Measurements from ENCODE around the gene FGGY.

The FGGY gene

DNA sequence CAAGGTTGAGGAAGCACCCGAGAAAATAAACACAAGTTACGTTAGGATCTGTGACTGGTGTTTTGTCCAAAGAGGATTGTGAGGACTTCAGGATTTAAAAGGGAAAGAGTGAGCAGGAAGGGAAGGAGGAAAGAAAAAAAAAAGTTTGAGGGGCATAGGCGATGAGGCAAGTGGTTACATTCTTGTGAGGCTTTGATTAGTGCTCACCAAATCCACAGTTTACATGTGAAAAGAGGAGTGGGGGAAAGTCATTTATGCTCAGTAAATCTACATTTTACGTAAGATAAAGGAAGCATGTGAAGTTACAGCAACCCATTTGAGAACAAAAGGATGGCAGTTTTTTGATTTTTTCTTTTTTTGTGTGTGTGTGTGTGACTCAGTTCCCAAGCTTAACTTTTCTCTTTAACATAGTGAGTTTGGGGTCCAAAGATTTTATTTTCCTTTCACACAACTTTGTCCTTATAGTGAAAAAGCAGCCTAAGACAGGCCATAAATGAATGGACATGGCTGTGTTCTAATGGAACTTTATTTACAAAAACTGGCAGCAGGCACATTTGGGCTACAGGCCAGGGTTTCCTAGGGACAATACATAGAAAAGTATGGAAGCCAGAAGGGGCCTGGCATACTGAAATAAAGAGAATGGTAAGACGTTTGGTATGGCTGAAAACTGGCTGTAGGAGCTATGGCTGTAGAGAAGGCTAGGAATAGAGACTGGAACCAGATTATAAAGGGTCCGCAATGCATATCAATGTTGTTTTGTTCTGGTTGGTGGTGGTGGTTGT lies 121.7 kb downstream of the FGGY start:
- Histone ChIP-seq H3K4me3 (ENCODE audit: low read length) (no peak overlapping the region), H3K9me3 (ENCODE audit: control insufficient read depth, low read length) (no peaks in the 10 kb centered on the region), H3K36me3 (ENCODE audit: control insufficient read depth, insufficient read depth, low read length) (no peaks in the 10 kb centered on the region), H3K4me1 (ENCODE audit: control insufficient read depth, insufficient read depth, low read length) (peaks cover 8% of the 10 kb centered on the region), H3K9ac (ENCODE audit: low read length) (no peak overlapping the region), H3K27me3 (ENCODE audit: control insufficient read depth, insufficient read depth, low read length) (no peaks in the 10 kb centered on the region)

- Histone ChIP-seq H3K4me3 (ENCODE audit: low read length) (no peak overlapping the region), H3K9me3 (ENCODE audit: control insufficient read depth, low read length) (no peaks in the 10 kb centered on the region), H3K9ac (ENCODE audit: low read length) (no peak overlapping the region), H3K36me3 (ENCODE audit: control insufficient read depth, insufficient read depth, low read length) (no peaks in the 10 kb centered on the region), H3K4me1 (ENCODE audit: control insufficient read depth, insufficient read depth, low read length) (peaks cover 4% of the 10 kb centered on the region), H3K27me3 (ENCODE audit: control insufficient read depth, insufficient read depth, low read length) (no peaks in the 10 kb centered on the region)
Observed at GRCh38 chr1:59419361-59420140, 122.7 kb downstream of the FGGY start.

DNA sequence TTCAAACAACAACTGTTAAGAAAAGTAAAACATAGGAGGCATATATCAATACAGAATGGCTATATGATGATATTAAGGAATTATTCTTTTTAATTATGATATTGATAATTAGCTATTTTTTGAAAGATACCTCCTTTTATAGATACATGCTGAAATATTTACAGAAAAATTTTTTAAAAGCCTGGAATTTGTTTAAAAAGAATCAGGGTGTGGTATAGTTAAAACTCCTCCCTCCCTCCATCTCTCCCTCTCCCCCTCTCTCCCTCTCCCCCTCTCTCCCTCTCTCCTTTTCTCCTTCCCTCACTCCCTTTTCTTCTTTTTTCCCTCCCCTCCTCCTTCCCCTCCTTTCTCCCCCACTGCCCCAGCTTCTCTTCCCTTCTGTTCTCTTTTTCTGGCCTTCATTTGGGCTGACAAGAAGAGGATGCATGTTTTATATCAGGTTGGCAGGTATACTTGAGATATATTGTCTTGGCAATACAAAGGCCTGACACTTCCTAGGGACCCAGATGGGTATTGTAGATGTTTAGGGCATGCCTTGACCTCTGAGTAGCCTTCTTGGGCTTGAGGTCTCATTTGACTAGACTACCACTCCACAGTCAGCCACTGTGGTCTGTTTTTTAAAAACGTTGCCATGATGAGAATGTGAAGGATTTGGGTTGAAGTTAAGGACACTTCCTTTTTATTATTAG lies 124.5 kb downstream of the FGGY start:
- Histone ChIP-seq H3K9me3 (ENCODE audit: control insufficient read depth, low read length) (no peaks in the 10 kb centered on the region), H3K36me3 (ENCODE audit: control insufficient read depth, insufficient read depth, low read length) (no peaks in the 10 kb centered on the region), H3K9ac (ENCODE audit: low read length) (no peak overlapping the region), H3K4me3 (ENCODE audit: low read length) (no peak overlapping the region), H3K4me1 (ENCODE audit: control insufficient read depth, insufficient read depth, low read length) (peaks cover 4% of the 10 kb centered on the region), H3K27me3 (ENCODE audit: control insufficient read depth, insufficient read depth, low read length) (no peaks in the 10 kb centered on the region)

- Histone ChIP-seq H3K36me3 (ENCODE audit: control insufficient read depth, insufficient read depth, low read length) (no peaks in the 10 kb centered on the region), H3K9me3 (ENCODE audit: control insufficient read depth, low read length) (no peaks in the 10 kb centered on the region), H3K9ac (ENCODE audit: low read length) (no peak overlapping the region), H3K4me3 (ENCODE audit: low read length) (no peak overlapping the region), H3K4me1 (ENCODE audit: control insufficient read depth, insufficient read depth, low read length) (peaks cover 4% of the 10 kb centered on the region), H3K27me3 (ENCODE audit: control insufficient read depth, insufficient read depth, low read length) (no peaks in the 10 kb centered on the region)
Observed at GRCh38 chr1:59422921-59423575, 126.2 kb downstream of the FGGY start.

GRCh38 chr1:59427155-59427554 lies 130.3 kb downstream of the FGGY start:
- H3K9me3 ChIP-seq (ENCODE audit: control insufficient read depth, low read length) = no peaks in the 10 kb centered on the region
- peaks cover 4% of the 10 kb centered on the region for H3K4me1 ChIP-seq (ENCODE audit: control insufficient read depth, insufficient read depth, low read length)
- H3K9ac ChIP-seq (ENCODE audit: low read length) = no peak overlapping the region
- H3K27me3 ChIP-seq (ENCODE audit: control insufficient read depth, insufficient read depth, low read length) = no peaks in the 10 kb centered on the region
- no peaks in the 10 kb centered on the region for H3K36me3 ChIP-seq (ENCODE audit: control insufficient read depth, insufficient read depth, low read length)
- H3K4me3 ChIP-seq (ENCODE audit: low read length) = no peak overlapping the region

DNA sequence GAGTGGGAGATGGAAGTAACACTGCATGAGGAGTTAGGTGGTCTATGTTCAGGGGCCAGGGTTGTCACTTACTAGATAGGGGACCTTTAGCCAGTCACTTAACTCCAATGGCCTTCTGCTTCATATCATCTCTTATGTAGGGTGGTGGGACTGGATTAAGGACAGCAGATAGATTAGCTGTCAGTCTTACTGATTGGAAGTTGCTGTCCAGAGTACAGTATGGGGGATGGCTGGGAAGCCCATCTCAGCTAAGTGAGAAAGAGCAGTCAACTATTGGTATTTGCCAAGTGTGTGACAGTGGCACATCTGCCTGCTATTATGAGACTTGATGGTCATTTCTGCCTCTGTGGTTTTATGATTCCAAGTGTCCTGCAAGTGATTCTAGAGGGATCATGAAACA lies 130.9 kb downstream of the FGGY start:
- Histone ChIP-seq H3K4me1 (ENCODE audit: control insufficient read depth, insufficient read depth, low read length) (peaks cover 4% of the 10 kb centered on the region), H3K9me3 (ENCODE audit: control insufficient read depth, low read length) (no peaks in the 10 kb centered on the region), H3K4me3 (ENCODE audit: low read length) (no peak overlapping the region), H3K27me3 (ENCODE audit: control insufficient read depth, insufficient read depth, low read length) (no peaks in the 10 kb centered on the region), H3K9ac (ENCODE audit: low read length) (no peak overlapping the region), H3K36me3 (ENCODE audit: control insufficient read depth, insufficient read depth, low read length) (no peaks in the 10 kb centered on the region)

GRCh38 chr1:59428828-59429227 lies 131.9 kb downstream of the FGGY start:
- Histone ChIP-seq H3K4me1 (ENCODE audit: control insufficient read depth, insufficient read depth, low read length) (no peaks in the 10 kb centered on the region), H3K36me3 (ENCODE audit: control insufficient read depth, insufficient read depth, low read length) (no peaks in the 10 kb centered on the region), H3K27me3 (ENCODE audit: control insufficient read depth, insufficient read depth, low read length) (no peaks in the 10 kb centered on the region)

GRCh38 chr1:59429656-59430055 lies 132.8 kb downstream of the FGGY start:
- Histone ChIP-seq H3K9ac (ENCODE audit: low read length) (no peak overlapping the region), H3K4me1 (ENCODE audit: control insufficient read depth, insufficient read depth, low read length) (no peaks in the 10 kb centered on the region), H3K4me3 (ENCODE audit: low read length) (no peak overlapping the region), H3K9me3 (ENCODE audit: control insufficient read depth, low read length) (no peaks in the 10 kb centered on the region), H3K36me3 (ENCODE audit: control insufficient read depth, insufficient read depth, low read length) (no peaks in the 10 kb centered on the region), H3K27me3 (ENCODE audit: control insufficient read depth, insufficient read depth, low read length) (no peaks in the 10 kb centered on the region)

More at GRCh38 chr1:59428828-59429227, 131.9 kb downstream of the FGGY start:
- Histone ChIP-seq H3K9me3 (ENCODE audit: control insufficient read depth, low read length) (no peaks in the 10 kb centered on the region), H3K9ac (ENCODE audit: low read length) (no peak overlapping the region), H3K4me3 (ENCODE audit: low read length) (no peak overlapping the region)

DNA sequence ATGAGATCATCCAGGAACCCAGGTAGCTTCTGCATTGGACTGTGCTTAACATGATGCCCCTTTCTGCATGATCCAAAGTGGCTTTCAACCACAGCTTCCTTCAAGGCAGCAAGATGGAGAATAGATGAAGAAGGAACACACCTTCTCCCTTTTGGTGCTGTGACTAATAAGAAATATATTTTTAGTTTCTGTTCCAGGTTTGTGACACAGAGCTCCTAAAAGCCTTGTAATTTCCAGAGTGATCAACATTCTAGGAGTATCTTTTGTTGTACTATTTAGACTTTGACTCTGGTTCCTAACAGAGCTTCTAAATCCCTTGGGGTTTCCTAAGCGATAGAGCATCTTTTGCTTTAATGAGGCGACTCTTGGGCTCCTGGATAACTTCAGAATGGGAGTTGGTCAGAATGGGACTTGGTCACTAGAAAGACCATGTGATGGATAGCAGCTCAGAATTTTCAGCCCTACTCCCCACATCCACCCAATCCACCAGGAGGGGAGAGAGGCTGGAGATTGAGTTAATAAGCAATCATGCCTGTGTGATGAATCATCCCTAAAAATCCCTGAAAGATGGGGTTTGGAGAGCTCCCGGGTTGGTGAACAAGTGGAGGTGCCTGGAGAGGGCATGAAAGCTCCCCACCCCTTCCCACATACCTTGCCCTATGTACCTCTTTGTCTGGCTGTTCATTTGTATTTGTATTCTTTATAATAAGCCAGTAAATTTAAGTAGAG lies 134.8 kb downstream of the FGGY start:
- Histone ChIP-seq H3K27me3 (ENCODE audit: control insufficient read depth, insufficient read depth, low read length) (no peaks in the 10 kb centered on the region), H3K9ac (ENCODE audit: low read length) (no peak overlapping the region), H3K36me3 (ENCODE audit: control insufficient read depth, insufficient read depth, low read length) (no peaks in the 10 kb centered on the region), H3K4me3 (ENCODE audit: low read length) (no peak overlapping the region), H3K9me3 (ENCODE audit: control insufficient read depth, low read length) (no peaks in the 10 kb centered on the region), H3K4me1 (ENCODE audit: control insufficient read depth, insufficient read depth, low read length) (no peaks in the 10 kb centered on the region)

DNA sequence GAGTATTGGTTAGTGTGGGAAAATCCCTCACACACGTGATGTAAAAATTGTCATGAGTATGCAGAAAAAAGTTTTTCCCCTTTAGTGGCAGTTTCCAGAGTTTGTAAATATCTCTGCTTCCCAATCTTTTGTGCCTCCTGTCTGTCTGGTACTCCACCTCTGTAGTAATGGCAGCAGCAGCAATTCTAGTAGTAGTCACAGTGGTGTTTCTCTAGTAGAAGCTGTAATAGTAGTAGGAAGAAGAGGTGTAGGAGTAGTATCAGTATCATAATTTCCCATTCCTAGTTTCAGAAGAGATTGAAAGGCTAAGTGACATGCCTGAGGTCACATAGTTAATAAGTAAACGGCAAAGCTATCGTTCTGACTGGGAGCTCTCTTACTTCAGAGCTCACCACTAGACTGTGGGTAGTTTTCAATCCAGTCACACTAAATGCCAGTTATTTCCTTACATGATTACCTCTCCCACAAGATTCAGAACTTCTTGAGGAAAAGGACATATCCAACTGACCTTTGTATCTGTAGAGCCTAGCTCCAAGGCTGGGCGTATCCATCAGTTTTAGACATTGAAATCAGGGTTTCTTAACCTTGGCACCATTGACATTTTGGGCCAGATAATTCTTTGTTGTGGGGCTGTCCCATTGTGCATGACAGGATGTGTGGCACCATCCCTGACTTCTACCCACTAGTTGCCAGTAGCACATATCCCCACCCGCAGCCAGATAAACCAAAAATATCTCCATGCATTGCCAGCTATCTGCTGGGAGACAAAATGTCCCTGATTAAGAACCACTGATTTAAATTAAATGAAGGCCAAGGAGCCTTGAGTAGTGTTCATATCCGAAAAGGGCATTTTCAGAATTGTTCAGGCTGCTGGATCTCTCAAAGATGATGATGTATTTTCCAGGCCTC lies 135.9 kb downstream of the FGGY start:
- no peaks in the 10 kb centered on the region for H3K4me1 ChIP-seq (ENCODE audit: control insufficient read depth, insufficient read depth, low read length)
- no peaks in the 10 kb centered on the region for H3K27me3 ChIP-seq (ENCODE audit: control insufficient read depth, insufficient read depth, low read length)
- no peak overlapping the region for H3K9ac ChIP-seq (ENCODE audit: low read length)
- no peaks in the 10 kb centered on the region for H3K9me3 ChIP-seq (ENCODE audit: control insufficient read depth, low read length)
- H3K36me3 ChIP-seq (ENCODE audit: control insufficient read depth, insufficient read depth, low read length) = no peaks in the 10 kb centered on the region
- H3K4me3 ChIP-seq (ENCODE audit: low read length) = no peak overlapping the region

GRCh38 chr1:59433440-59433813 lies 136.5 kb downstream of the FGGY start:
- H3K27me3 ChIP-seq (ENCODE audit: control insufficient read depth, insufficient read depth, low read length) = no peaks in the 10 kb centered on the region
- H3K4me1 ChIP-seq (ENCODE audit: control insufficient read depth, insufficient read depth, low read length) = no peaks in the 10 kb centered on the region
- H3K36me3 ChIP-seq (ENCODE audit: control insufficient read depth, insufficient read depth, low read length) = no peaks in the 10 kb centered on the region
- no peak overlapping the region for H3K9ac ChIP-seq (ENCODE audit: low read length)
- no peak overlapping the region for H3K4me3 ChIP-seq (ENCODE audit: low read length)
- H3K9me3 ChIP-seq (ENCODE audit: control insufficient read depth, low read length) = no peaks in the 10 kb centered on the region

Data from mucosa of stomach (tissue), 1 donor.